ELF-1 (cell line): ENCODE data around the gene ARHGDIG.
"Not testable (repeated sequence)": the region's sequence is repeated elsewhere in the genome, so short reads cannot be mapped to it uniquely, and the experiment has no call there.

Experiments
- DNase-seq: peaks from one replicate; pipeline ENCODE4 v3.0.0-alpha.2; 2016; ENCODE audit warnings: low read depth, low spot score

ARHGDIG gene

DNA sequence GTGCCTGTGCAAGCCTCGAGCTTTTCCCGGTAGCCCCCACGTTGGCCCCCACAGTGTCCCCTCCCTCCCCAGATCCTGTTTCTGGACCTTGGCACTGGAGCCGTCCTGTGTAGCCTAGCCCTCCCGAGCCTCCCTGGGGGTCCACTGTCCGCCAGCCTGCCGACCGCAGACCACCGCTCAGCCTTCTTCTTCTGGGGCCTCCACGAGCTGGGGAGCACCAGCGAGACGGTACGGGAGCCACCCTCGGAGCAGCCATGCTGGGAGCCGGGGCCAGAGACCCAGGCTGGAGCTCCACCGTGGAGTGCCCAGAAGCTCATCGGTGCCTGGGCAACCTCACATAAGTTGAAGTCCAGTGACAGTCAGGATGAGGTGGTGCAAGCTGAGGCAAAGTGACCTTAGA lies 16.4 kb upstream of the ARHGDIG start:
- no peak for DNase-seq

DNA sequence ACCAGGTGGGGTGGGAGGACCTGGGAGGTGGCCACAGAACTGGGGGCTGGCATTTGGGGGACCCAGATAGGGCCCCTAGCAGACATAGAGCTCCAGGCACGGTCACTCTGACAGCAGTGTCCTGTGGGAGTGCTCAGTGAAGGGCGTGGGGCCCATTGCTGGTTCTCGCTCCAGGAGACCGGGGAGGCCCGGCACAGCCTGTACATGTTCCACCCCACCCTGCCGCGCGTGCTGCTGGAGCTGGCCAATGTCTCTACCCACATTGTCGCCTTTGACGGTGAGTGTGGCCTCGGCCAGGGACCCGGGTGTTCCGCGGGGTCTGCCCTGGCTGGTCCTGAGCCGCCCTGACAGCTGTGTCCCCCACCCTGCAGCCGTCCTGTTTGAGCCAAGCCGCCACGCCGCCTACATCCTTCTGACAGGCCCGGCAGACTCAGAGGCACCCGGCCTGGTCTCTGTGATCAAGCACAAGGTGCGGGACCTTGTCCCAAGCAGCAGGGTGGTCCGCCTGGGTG lies 15.9 kb upstream of the ARHGDIG start:
- no peak for DNase-seq

DNA sequence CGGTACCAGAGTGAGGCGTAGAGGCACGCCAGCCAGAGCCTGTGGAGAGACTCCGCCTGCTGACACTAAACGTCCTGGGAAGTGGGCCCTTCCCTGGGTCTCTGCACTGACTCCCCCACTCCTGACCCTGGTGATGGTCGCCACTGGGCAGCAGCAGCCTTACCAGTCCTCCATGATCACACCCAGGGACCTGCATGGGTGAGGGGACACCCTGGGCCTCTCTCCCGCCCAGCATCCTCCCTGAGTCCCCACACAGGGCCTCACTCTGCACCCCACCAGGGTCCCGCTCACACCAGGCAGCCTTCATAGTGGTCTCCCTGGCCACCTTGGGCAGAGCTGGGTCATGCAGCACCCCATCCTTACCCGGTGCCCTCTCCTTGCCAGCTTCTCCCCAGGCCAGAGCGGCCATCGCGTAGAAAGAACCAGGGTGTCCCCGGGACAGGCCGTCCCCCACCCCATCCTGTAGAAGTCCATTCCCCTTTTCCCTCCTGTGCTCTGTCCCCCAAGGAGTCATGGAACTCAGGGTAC lies 15.3 kb upstream of the ARHGDIG start:
- no peak for DNase-seq

DNA sequence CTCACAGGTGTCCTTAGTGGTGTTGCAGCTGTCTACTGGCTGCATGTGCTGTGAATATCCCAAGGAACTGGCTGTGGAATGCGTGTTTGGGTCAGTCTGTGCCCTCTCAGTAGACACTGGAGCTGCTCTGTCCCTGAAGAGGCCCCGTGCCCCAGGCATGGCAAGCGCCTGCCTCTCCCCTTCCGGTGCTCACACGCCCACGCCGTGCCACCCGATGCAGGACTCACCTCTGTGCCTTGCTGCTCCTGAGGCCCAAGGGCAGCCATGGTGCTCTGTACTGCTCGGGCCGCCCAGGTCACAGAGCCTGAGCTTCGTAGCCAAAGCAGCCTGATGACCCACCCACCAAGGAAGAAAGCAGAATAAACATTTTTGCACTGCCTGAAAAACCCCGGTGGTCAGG lies 14.7 kb upstream of the ARHGDIG start:
- no peak for DNase-seq

GRCh38 chr16:266258-267164 lies 13.9 kb upstream of the ARHGDIG start:
- no peak for DNase-seq

DNA sequence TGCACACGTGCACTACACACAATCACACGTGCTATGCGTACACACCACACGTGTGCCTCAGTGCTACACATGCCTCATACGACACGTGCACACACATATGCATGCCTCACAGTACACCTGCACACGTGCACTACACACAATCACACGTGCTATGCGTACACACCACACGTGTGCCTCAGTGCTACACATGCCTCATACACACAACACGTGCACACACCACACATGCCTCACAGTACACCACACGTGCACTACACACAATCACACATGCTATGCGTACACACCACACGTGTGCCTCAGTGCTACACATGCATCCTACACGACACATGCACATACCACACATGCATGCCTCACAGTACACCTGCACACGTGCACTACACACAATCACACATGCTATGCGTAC lies 12.8 kb upstream of the ARHGDIG start:
- not testable (repeated sequence) for DNase-seq

DNA sequence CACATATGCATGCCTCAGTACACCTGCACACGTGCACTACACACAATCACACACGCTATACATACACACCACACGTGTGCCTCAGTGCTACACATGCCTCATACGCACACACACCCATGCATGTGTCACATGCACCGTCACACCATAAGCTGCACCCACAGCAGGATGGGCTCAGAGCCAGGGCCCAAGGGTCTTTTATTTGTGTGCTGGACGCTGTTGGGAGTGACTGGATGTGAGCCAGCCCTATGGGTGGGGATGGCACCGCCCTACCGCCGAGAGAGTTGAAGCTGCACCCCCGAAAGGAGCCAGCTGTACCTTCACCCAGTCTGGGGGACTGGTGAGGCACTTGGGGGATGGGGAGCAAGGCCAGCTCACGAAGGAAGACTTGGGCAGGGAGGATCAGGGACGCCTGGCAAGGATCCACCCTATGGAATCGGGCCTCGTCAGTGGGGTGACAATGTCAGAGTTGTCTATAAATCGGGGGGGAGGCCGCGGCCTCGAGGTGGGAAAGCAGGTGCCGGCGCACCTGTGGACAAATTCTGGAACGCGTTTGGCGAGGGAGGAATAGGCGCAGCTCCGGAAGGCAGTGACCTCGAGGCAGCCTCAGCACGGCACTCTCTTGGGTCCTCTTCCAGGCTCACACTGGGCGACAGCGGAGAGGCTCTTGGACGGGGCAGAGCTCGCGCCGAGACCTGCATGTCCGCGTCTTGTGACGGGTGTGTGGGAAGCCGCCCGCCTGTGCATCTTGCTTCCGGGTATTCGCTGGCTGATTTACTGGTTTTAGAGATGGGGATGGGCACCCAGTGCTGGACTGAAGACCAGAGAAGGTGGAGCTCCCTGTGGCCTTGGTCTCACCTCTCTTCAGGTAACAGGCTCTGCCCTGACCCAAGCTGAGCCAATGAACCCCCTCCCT lies 12.0 kb upstream of the ARHGDIG start:
- no peak for DNase-seq

GRCh38 chr16:269061-269796 lies 11.2 kb upstream of the ARHGDIG start:
- DNase-seq: no peak

GRCh38 chr16:270381-271255 lies 9.8 kb upstream of the ARHGDIG start:
- no peak for DNase-seq

DNA sequence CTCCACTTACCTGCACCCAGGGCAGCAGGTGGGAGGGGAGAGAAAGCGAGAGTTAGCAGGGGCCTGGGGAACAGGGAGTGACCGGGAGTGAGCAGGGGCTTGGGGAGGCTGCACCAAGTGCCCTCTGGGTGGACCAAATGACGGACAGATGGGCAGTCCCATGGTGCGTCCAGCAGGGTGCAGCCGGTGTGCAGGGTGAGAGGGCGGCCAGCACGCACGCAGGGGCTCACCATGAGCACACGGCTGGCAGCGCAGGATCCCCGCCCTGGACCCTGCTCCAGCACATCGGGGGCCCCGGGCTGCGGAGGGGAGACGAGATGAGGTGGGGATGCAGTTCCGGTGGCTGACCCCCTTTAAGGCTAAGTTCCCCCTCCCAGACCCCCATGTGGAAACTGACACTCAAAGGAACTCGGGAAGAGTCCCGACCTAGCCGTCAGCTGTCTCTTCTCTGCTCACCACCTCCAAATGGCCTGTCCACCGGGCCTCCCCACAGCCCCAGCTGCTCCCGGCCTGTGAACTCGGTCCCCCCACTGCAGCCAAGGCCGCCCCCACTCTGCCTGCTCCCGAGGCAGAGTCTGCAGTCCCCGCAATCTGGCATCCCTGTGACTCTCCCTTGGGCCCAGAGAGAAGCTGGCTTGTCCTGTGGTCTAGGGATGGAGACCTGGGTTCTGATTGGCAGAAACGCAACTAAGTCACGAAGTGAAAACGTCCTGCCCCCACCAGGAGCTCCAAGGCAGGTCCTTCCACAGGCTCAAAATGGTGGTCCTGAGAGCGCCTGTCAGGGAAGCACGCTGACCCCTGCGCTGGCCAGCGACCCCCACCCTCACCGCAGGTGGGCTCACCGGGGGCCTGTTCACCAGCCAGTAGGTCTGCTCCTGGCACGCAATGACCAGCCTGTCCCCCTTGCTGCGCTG lies 7.5 kb upstream of the ARHGDIG start:
- no peak for DNase-seq

GRCh38 chr16:273547-274421 lies 6.6 kb upstream of the ARHGDIG start:
- DNase-seq: no peak

GRCh38 chr16:275041-275641 lies 5.2 kb upstream of the ARHGDIG start:
- DNase-seq: no peak

DNA sequence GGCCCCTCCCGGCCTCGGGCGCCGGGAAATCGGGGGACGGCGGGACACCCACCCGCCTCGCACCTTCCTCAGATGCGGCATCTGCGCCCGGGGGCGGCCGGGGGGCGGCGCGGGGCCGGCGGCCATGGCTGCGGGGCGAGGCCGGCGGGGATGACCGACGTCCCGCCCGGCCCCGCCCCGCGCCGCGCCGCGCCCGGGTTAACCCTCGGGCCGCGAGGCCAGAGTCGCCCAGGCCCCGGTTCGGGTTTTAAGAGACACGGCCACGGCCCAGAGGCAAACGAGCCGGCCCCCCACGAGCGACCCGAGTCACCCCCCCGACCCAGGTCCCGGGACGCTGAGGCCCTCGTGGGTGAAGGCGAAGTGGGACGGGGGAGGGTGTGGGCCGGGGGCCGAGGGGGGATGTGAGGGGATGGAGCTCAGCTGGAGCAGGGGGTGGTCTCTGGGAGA lies 4.6 kb upstream of the ARHGDIG start, which contains the start of gene RGS11:
RGS11 (minus strand) TSS at position 159 of the 447 bp plus-strand sequence; CDS start at position 126, 33 bp downstream.
- no peak for DNase-seq

DNA sequence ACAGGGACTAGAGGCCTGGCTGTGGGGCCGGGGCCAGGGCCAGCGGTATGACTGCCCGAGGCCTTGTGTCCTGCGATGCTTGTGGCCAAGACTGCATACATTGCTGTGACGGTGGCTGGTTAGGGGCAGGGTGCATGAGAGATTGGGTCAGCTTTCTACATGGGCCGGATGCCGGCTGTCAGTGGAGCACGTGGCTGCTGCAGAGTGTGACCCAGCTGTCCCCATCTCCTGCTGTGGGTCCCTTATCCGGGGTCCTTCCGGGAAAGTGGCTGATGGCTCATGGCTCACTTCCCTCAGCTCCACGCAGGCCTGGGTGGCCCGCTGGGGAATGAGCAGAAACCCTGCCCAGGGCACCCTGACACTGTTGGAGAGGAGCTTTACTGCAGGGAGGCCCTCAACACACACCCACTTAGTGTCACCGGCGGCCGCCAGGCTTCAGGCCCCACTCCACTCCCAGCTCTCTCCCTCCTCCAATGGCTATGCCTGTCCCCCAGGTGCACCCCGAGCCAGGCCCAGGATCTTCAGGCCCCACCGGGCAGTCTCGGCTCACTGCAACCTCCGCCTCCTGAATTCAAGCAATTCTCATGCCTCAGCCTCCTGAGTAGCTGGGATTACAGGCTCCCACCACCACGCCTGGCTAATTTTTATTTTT lies 3.8 kb upstream of the ARHGDIG start:
- no peak for DNase-seq

DNA sequence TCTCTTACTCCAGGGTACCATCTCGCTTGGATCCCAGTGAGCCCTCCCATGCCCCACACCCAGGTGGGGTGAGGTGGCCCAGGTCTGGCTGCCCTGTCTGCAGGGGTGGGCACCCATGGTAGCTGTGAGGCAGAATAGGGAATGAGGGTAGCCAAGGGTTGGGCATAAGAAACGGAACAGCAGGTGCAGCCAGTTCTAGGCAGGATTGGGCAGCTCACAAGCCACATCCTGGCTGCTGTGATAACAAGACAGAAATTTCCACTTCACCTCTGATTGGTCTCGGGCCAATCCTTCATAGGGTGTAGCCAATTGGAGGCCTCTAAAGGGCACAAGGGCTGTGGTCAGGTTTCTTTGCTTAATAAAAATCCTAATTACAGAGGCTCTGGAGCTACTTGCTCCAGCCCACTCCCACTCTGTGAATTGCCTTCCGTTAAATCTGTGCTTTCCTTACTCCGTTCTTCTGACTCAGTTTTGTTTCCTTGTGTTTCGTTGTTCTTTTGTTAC lies 1.5 kb upstream of the ARHGDIG start:
- no peak for DNase-seq

DNA sequence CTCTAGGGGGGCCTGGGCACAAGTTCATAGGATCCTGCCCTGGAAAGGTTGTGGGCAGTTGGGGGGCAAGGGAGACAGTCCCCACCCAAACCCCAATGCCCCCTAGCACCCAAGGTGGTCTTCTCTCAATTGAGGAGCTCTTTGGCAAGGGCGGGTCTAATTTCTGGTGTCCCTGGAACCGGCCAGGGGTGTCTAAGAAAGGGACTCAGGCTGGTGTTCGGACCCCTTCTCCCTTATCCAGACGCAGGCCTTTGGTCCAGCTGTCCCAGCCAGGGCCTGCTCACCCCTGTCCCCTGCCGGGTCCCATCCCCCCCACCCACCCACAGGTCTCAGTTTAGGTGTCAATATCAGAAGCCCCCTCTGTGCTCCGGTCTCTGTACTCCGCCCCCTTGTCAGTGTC lies 860 bp upstream of the ARHGDIG start:
- DNase-seq: no peak

DNA sequence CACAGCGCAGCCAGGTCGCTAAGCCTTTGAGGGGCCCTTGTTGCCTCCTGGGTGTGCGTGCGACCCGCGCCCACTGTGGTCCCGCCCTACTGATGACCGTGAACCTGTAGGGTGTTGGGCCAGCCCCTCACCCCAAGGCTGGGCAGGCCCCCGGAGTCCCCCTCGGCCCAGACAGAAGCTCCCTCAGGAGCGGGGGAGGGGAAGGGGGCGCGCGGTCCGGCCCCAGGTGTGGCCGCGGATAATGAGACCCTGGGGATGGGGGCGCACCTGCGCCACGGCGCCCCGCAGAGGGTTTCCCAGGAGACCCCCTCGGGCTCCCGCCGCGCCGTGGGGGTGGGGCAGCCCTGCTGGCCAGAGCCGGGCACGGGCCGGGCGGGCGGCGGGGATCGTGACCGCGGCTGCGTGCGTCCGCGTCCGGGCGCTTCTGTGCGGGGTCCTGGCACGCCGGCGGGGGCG lies 358 bp upstream of the ARHGDIG start:
- no peak for DNase-seq
